ENCODE results near the gene SLC37A1.

The SLC37A1 gene

DNA sequence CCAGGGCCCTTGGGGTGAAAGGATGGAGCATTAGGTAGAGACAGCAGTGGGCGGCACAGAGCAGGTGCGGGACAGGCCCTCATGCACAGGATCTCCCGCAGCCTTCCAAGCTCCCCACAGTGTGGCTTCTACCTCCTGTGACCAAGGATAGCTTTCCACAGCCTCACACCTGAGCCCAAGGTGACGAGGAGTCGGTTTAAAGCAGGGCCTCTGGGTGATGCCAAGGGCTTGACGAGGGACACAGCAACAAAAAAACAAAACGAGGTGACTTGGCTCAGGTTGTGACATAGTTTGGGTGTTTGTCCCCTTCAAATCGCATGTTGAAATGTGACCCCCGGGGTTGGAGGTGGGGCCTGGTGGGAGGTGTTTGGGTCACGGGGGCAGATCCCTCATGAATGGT lies 32.9 kb upstream of the SLC37A1 start:
- DNase-seq, result no peak

- no peak for DNase-seq
These were observed 32.5 kb upstream of the SLC37A1 start for GRCh38 chr21:42481169-42481568.

GRCh38 chr21:42484966-42485365 lies 28.7 kb upstream of the SLC37A1 start:
- DNase-seq, result no peak

DNA sequence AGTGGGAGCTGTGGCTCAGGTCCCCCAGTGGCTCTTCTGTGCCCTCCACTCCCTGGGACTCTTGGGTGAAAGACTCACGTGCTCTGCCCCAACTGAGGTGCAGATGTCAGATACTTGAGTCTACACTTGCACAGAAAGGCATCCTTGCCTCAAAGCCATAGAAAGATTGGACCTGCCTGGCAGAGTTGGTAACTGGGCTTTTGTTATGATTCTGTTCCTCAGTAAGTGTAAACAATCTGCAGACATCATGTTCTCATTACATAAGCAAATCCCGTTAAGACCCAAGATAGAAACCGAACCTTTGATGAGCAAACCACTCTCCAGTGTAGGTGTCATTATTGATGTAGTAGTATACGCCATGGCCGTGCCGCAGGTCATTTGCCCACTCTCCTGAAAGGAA lies 27.6 kb upstream of the SLC37A1 start:
- no peak for DNase-seq

DNA sequence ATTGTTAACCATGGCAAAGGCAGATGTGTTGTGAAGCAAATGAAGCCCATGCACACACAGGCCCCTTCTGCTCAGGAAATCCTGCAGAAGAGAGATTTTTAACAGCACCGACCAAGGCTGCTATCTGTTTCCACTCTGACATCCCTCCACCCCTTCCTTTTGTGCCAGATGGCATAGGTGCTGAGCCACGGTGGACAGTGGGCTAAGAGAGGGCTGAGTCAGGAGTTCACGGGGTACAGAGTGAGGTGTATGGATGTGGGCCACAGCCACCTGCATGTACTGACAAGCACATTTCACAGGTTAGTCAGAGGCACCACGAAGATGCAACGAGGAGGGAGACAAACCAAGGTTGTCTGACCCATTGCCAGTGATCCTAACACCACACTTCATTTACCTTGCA lies 27.1 kb upstream of the SLC37A1 start:
- DNase-seq, result no peak

DNA sequence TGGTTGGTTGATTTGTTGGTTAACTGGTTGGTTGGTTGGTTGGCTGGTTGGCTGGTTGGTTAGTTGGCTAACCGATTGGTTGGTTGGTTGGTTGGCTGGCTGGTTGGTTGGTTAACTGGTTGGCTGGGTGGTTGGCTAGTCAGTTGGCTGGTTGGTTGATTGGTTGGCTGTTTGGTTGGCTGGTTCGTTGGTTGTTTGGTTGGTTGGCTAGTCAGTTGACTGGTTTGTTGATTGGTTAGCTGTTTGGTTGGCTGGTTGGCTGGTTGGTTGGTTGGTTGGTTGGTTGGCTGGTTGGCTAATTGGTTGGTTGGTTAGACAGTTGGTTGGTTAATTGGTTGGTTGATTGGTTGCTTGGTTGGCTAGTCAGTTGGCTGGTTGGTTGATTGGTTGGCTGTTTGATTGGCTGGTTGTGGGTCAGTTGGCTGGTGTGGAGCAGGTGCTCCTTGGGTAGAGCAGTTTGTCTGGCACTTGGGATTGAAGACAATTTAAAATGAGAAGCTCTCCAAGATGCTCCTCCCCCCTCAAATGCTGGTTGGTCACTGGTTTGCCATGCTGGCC lies 24.6 kb upstream of the SLC37A1 start:
- no peak for DNase-seq

- no peak for DNase-seq
These were observed 23.7 kb upstream of the SLC37A1 start for GRCh38 chr21:42489991-42490390.

DNA sequence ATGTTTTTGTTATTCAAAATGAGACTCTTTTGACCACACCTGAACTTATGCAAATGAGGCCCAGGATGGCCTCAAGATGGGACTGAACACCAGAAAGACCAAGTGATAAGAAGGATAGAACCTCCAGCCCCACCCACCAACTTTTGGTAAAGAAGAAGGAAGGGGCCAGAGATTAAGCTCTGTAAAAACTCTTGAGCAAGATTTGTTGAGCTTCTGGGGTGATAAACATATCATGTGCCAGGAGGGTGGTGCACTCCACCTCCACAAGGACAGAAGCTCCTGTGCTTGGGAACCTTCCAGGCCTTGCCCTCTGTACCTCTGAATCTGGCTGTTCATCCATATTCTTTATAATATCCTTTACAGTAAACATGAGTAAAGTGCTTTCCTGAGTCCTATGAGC lies 22.9 kb upstream of the SLC37A1 start:
- DNase-seq, result no peak

DNA sequence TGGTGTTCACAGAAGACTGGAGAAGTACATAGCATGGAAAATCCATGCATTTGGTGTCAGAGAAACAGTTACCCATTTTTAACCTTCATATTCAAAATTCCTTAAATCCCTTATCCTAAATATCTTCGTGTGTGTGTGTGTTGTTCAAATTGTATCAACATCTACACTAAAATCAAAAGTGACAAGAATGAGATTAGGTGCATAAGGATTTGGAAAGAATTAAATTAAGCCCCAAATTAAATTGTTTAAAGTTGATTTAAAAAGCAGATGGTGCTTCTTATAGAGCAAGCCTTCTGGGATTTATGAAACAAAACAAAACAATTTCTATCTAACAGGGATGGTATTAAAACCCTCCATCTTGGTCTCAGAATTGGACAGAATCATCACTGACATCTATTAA lies 22.3 kb upstream of the SLC37A1 start:
- DNase-seq, result no peak

DNA sequence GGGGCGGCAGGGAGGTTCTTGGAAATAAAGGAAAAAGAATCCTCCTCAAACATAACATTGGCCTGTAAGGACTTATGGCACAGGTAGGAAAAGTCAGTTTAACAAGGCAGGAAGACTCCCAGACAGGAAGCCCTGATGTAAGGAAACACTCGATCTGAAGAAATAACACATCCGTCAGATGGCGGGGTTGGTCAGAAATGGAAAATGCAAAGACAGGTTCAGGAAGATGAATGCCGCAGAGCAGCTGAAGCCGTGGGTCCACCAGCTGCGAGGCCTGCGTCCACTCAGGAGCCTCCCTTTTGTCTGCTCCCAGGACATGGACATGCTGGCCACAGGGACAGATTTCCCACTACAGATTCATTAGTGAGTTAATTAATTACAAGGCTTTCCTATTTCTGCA lies 21.5 kb upstream of the SLC37A1 start:
- no peak for DNase-seq

- DNase-seq, result no peak
These were observed 20.3 kb upstream of the SLC37A1 start for GRCh38 chr21:42493109-42494060.

DNA sequence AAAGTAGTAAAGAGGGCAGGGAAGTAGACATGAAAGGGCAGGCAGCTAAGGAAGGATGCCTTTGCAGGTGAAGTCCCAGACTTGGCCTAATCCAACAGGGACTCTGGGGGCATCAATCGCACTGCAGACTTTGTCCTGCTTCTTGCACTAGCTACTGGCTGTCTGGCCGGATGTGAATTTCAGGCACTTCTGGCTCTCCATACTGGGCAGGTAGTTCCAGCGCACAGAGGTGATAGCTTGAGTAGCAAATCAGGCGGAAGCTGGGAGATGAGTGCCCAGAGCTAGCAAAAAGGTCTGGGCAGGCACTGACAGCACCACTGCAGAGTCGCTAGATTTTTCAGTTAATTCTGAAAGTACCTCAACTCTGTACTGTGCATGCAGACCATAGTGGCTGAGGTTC lies 18.6 kb upstream of the SLC37A1 start:
- DNase-seq, result no peak

- DNase-seq, result peak; percentile 60
These were observed 17.9 kb upstream of the SLC37A1 start for GRCh38 chr21:42495765-42496119.

DNA sequence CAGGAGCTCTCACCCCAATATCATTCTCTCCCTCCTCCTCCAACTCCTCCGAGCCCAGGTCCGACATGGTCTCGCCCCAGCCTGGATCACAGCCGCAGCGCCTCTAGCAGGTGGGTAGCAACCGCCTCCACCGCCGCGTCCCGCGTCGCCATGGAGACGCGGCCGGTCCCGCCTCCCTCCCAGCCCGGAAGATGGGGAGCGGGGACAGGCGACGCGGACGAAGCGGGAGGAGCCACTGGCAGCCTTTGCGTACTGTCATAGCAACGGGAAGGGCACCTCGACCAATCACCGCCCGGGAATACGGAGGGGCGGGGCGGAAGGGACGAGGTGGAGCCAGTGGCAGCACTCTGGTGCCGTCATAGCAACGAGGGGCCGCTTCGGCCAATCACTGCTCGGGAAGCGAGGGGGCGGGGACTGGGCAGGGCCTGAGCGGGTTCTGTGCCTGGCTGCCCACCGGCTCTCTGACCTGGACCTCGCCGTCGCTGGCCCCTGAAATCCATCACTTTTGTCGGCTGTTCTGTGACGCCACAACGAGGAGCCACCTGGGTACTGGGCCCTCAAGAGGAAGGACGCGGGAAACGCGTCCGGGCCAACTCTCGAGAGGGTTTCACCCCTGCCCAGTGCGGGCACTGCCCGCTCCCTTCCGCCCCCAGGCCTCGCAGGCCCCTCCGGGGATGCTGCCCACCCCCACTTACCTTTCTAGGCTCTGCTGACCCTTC lies 17.4 kb upstream of the SLC37A1 start, which contains the start of gene RSPH1:
Gene RSPH1, minus strand, starts transcription at position 105 of the 719 bp plus-strand sequence. Its CDS starts 38 bp downstream, at position 67.
- DNase-seq, result peak; percentile 99

DNA sequence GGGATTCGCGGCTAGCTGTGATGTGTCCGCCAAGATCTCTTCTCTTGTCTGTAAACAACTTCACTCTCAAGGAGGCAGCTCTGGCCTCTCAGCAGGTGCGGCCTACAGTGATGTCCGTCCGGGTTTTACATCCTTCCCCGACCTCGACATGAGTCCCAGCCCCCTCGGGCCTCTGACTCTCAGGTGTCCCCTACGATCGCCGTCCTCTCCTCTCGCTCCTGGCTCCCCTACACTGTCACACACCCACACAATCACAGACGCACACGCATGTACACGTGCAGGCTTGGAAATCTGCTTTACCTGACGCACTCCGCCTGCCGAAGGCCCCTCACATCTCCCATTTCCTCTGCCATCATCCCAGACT lies 16.8 kb upstream of the SLC37A1 start:
- no peak for DNase-seq

GRCh38 chr21:42498012-42498411 lies 15.6 kb upstream of the SLC37A1 start:
- DNase-seq, result no peak

- DNase-seq, result peak; percentile 11
These were observed 14.1 kb upstream of the SLC37A1 start for GRCh38 chr21:42499444-42500112.

- no peak for DNase-seq
These were observed 13.4 kb upstream of the SLC37A1 start for GRCh38 chr21:42500225-42500624.

DNA sequence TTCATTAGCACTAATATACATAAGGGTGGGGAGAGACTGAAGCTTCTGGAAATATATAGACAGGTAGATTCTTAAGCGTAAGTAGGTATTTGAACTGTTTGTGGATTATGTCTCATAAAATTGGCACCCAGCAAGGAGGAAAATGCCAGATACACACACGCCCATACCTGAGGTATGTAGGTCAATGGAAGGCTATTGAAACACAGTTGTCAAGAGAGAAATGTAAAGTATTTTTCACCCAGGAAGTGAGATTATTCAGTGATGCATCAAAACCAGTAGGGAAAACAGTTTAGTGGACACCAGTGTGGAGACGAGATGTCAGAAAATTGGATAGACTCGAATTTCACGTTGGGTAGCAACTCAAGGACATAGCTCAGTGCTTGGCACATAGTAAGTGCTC lies 12.9 kb upstream of the SLC37A1 start:
- DNase-seq, result no peak

DNA sequence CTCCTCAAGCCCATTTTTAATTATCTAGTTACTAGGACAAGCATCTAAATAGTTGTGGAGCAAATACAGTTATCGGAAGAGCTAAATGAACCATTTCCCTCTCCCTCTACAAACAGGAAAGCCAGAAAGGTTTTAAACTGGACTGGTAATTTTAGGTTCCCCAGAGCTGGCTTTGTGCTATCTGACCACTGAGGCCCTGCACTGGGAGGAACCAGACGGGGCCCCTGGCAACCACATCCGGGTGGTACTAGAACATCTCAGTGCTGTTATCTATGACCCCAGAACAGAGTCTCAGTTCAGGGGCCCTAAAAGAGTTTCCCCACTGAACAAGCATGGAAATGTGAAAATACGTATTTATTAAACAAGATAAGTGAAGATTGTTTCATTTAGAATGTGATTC lies 9.9 kb upstream of the SLC37A1 start:
- DNase-seq, result no peak

- DNase-seq, result no peak
These were observed 8.4 kb upstream of the SLC37A1 start for GRCh38 chr21:42505090-42505726.

DNA sequence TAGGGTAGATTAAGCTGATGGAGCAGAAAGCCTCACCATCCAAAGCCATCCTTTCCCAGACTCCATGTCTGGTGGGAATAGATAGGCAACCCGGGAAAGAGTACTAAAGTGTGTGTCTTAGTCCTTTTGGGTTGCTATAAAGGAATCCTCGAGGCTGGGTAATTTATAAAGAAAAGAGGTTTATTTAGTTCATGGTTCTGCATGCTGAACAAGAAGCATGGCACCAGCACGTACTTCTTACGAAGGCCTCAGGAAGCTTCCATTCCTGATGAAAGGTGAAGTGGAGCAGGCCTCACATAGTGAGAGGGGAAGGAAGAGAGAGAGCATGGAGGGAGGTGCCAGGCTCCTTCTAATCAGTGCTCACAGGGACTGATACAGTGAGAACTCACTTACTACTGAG lies 6.2 kb upstream of the SLC37A1 start:
- DNase-seq, result no peak

GRCh38 chr21:42508371-42508770 lies 5.3 kb upstream of the SLC37A1 start:
- no peak for DNase-seq
